Measurements from ENCODE around the gene LILRA6.

LILRA6 gene

GRCh38 chr19:54206831-54207177 lies 35.8 kb downstream of the LILRA6 start:
- TF ChIP-seq NFIC (IDR thresholded peaks at IDR 0.05): no peak
- no peak for TF ChIP-seq EGR1 (IDR thresholded peaks at IDR 0.05)
- no peak for TF ChIP-seq EP300 (IDR thresholded peaks at IDR 0.05; ENCODE audit: borderline replicate concordance)

- TF ChIP-seq FOXM1 (IDR thresholded peaks at IDR 0.05; ENCODE audit: borderline replicate concordance, low read depth) (no peak), EGR1 (IDR thresholded peaks at IDR 0.05) (no peak), CREB1 (IDR thresholded peaks at IDR 0.05; ENCODE audit: low read depth) (no peak), EP300 (IDR thresholded peaks at IDR 0.05; ENCODE audit: borderline replicate concordance) (no peak), USF1 (IDR thresholded peaks at IDR 0.05) (no peak)
Measured at GRCh38 chr19:54206030-54206830, 36.4 kb downstream of the LILRA6 start.

GRCh38 chr19:54204767-54205468 lies 37.7 kb downstream of the LILRA6 start:
- TF ChIP-seq CEBPB (IDR thresholded peaks at IDR 0.05) (no peak), CREB1 (IDR thresholded peaks at IDR 0.05; ENCODE audit: low read depth) (no peak), USF1 (IDR thresholded peaks at IDR 0.05) (no peak), REST (IDR thresholded peaks at IDR 0.05; ENCODE audit: low read depth) (no peak), TAF1 (IDR thresholded peaks at IDR 0.05; ENCODE audit: low read depth) (no peak)

- TF ChIP-seq CEBPB (IDR thresholded peaks at IDR 0.05): no peak
- no peak for TF ChIP-seq YY1 (IDR thresholded peaks at IDR 0.05; ENCODE audit: low read depth)
- no peak for TF ChIP-seq TEAD4 (IDR thresholded peaks at IDR 0.05)
- no peak for TF ChIP-seq TCF12 (IDR thresholded peaks at IDR 0.05; ENCODE audit: low read depth)
- no peak for TF ChIP-seq CREB1 (IDR thresholded peaks at IDR 0.05; ENCODE audit: low read depth)
- TF ChIP-seq USF1 (IDR thresholded peaks at IDR 0.05): no peak
- TF ChIP-seq EP300 (IDR thresholded peaks at IDR 0.05; ENCODE audit: borderline replicate concordance): no peak
- no peak for TF ChIP-seq RAD21 (IDR thresholded peaks at IDR 0.05; ENCODE audit: low read depth)
- TF ChIP-seq FOXM1 (IDR thresholded peaks at IDR 0.05; ENCODE audit: borderline replicate concordance, low read depth): no peak
- no peak for TF ChIP-seq EGR1 (IDR thresholded peaks at IDR 0.05)
- no peak for TF ChIP-seq ZBTB7A (IDR thresholded peaks at IDR 0.05; ENCODE audit: low read depth)
- TF ChIP-seq REST (IDR thresholded peaks at IDR 0.05; ENCODE audit: low read depth): no peak
- TF ChIP-seq TAF1 (IDR thresholded peaks at IDR 0.05; ENCODE audit: low read depth): no peak
- no peak for TF ChIP-seq NFIC (IDR thresholded peaks at IDR 0.05)
- TF ChIP-seq MAX (IDR thresholded peaks at IDR 0.05): no peak
Measured at GRCh38 chr19:54203151-54203611, 39.4 kb downstream of the LILRA6 start.

GRCh38 chr19:54201980-54202379 lies 40.6 kb downstream of the LILRA6 start:
- TF ChIP-seq EGR1 (IDR thresholded peaks at IDR 0.05) (no peak), CREB1 (IDR thresholded peaks at IDR 0.05; ENCODE audit: low read depth) (no peak), TCF12 (IDR thresholded peaks at IDR 0.05; ENCODE audit: low read depth) (no peak), RAD21 (IDR thresholded peaks at IDR 0.05; ENCODE audit: low read depth) (no peak), MAX (IDR thresholded peaks at IDR 0.05) (no peak), NFIC (IDR thresholded peaks at IDR 0.05) (no peak), TAF1 (IDR thresholded peaks at IDR 0.05; ENCODE audit: low read depth) (no peak), YY1 (IDR thresholded peaks at IDR 0.05; ENCODE audit: low read depth) (no peak), TEAD4 (IDR thresholded peaks at IDR 0.05) (no peak)
